HEK293 (cell line): ENCODE results near the gene THBS2.

ENCODE experiments used
- REPIN1 ChIP-seq: fragments of 450-650 bp; formaldehyde crosslinking; IDR thresholded peaks from 2 replicates; pipeline ENCODE4 v1.5.1; 2017; ENCODE audit warnings: missing biosample characterization, missing genetic modification characterization, low read depth
- SALL2 ChIP-seq: fragments of 450-650 bp; formaldehyde crosslinking; IDR thresholded peaks from 2 replicates; pipeline ENCODE4 v1.5.0; 2017; ENCODE audit warnings: missing biosample characterization, mild to moderate bottlenecking, missing genetic modification characterization, borderline replicate concordance
- ZBTB8A ChIP-seq: fragments of 450-650 bp; formaldehyde crosslinking; IDR thresholded peaks from 2 replicates; pipeline ENCODE4 v1.5.1; 2016; ENCODE audit warnings: missing biosample characterization, missing genetic modification characterization
- ZNF274 ChIP-seq, 2 experiments: fragments of 200-500 bp in 1 of 2; fragments of 450-650 bp in 1 of 2; sonication (Bioruptor generic) in 1 of 2; formaldehyde crosslinking in 1 of 2; IDR thresholded peaks; 2 replicates each; pipeline versions ENCODE4 v1.5.1 to v1.6.1; 2014 to 2016; ENCODE audit warnings: borderline replicate concordance in 1 of 2, inconsistent platforms in 1 of 2, low read length in 1 of 2, missing biosample characterization in 1 of 2, missing genetic modification characterization in 1 of 2
- ZXDB ChIP-seq: fragments of 450-650 bp; formaldehyde crosslinking; IDR thresholded peaks from 2 replicates; pipeline ENCODE4 v1.5.1; 2016; ENCODE audit warnings: missing biosample characterization, missing genetic modification characterization
- TF ChIP-seq, protein P1 (sequence below): fragments of 450-650 bp; formaldehyde crosslinking; IDR thresholded peaks from 2 replicates; pipeline ENCODE4 v1.5.1; 2016; ENCODE audit warnings: missing biosample characterization, missing genetic modification characterization
- TF ChIP-seq, protein P2 (sequence below): fragments of 450-650 bp; formaldehyde crosslinking; IDR thresholded peaks from 2 replicates; pipeline ENCODE4 v1.5.0; 2017; ENCODE audit warnings: missing biosample characterization, missing genetic modification characterization, borderline replicate concordance
- TF ChIP-seq, protein P3 (sequence below): sonication (generic); formaldehyde crosslinking; IDR thresholded peaks from 2 replicates; pipeline ENCODE4 v1.8.1; 2022; ENCODE audit warnings: mild to moderate bottlenecking, moderate library complexity, missing genetic modification reagents

DNA sequence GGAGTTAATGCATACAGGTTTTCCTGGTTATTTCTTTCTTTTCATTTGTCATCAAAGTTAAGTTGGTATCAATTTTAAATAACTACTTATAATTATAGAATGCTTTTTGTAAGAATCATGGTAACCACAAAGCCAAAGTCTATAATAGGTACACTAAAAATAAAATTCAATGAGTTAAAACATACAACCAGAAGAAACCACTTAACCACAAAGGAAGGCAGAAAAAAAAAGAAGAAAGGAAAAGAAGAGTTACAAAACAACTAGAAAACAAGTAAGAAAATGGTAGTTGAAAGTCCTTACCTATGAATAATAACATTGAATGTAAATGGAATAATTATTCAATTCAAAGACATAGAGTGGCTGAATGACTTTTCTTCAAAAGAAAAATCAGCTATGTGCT, 45.6 kb downstream of the THBS2 start:
- TF ChIP-seq, protein P1, sequence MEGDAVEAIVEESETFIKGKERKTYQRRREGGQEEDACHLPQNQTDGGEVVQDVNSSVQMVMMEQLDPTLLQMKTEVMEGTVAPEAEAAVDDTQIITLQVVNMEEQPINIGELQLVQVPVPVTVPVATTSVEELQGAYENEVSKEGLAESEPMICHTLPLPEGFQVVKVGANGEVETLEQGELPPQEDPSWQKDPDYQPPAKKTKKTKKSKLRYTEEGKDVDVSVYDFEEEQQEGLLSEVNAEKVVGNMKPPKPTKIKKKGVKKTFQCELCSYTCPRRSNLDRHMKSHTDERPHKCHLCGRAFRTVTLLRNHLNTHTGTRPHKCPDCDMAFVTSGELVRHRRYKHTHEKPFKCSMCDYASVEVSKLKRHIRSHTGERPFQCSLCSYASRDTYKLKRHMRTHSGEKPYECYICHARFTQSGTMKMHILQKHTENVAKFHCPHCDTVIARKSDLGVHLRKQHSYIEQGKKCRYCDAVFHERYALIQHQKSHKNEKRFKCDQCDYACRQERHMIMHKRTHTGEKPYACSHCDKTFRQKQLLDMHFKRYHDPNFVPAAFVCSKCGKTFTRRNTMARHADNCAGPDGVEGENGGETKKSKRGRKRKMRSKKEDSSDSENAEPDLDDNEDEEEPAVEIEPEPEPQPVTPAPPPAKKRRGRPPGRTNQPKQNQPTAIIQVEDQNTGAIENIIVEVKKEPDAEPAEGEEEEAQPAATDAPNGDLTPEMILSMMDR (tag by site-specific recombination), result no peak
- TF ChIP-seq REPIN1 (no peak), ZNF274 (IDR thresholded peaks at IDR 0.05; ENCODE audit: low read length) (no peak), ZNF274 (tag by site-specific recombination; IDR thresholded peaks at IDR 0.05; ENCODE audit: borderline replicate concordance) (no peak), ZBTB8A (tag by site-specific recombination) (no peak), SALL2 (tag by site-specific recombination) (no peak), ZXDB (tag by site-specific recombination) (no peak)
- TF ChIP-seq, protein P2, sequence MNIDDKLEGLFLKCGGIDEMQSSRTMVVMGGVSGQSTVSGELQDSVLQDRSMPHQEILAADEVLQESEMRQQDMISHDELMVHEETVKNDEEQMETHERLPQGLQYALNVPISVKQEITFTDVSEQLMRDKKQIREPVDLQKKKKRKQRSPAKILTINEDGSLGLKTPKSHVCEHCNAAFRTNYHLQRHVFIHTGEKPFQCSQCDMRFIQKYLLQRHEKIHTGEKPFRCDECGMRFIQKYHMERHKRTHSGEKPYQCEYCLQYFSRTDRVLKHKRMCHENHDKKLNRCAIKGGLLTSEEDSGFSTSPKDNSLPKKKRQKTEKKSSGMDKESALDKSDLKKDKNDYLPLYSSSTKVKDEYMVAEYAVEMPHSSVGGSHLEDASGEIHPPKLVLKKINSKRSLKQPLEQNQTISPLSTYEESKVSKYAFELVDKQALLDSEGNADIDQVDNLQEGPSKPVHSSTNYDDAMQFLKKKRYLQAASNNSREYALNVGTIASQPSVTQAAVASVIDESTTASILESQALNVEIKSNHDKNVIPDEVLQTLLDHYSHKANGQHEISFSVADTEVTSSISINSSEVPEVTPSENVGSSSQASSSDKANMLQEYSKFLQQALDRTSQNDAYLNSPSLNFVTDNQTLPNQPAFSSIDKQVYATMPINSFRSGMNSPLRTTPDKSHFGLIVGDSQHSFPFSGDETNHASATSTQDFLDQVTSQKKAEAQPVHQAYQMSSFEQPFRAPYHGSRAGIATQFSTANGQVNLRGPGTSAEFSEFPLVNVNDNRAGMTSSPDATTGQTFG (tag by site-specific recombination), result no peak
- TF ChIP-seq, protein P3, sequence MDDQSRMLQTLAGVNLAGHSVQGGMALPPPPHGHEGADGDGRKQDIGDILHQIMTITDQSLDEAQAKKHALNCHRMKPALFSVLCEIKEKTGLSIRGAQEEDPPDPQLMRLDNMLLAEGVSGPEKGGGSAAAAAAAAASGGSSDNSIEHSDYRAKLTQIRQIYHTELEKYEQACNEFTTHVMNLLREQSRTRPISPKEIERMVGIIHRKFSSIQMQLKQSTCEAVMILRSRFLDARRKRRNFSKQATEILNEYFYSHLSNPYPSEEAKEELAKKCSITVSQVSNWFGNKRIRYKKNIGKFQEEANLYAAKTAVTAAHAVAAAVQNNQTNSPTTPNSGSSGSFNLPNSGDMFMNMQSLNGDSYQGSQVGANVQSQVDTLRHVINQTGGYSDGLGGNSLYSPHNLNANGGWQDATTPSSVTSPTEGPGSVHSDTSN (CRISPR knock-in tag), result no peak
